Measurements from ENCODE around the gene RSL24D1. TPM values are rescaled to one million over a fixed set of nuclear protein-coding genes. Genes with fewer than 3 reads are reported as not detected.

Gene RSL24D1
- total and polyA plus RNA-seq, 9 of the 15 experiments (the other 6 are each of a cell fraction or from before 2014, with no cell fraction given): 133 to 324 (median 223) TPM

GRCh38 chr15:55237219-55238130, 40.7 kb upstream of the RSL24D1 start (continued):
- TF ChIP-seq DPF2 (IDR thresholded peaks at IDR 0.05) (peak; percentile 97), HDAC2 (IDR thresholded peaks at IDR 0.05) (peak; percentile 82), JUN (IDR thresholded peaks at IDR 0.05; ENCODE audit: borderline replicate concordance, low read depth, low read length) (peak; percentile 78), JUN (CRISPR knock-in tag; IDR thresholded peaks at IDR 0.05; ENCODE audit: borderline replicate concordance) (no peak), ZNF766 (CRISPR knock-in tag; conservative IDR thresholded peaks at IDR 0.05) (peak; percentile 72; the same call in 1 of the 2 replicates), SUPT5H (IDR thresholded peaks at IDR 0.05) (0 out of 2 replicates have a peak, but pooled peaks have one; percentile 27), CC2D1A (IDR thresholded peaks at IDR 0.05) (peak; percentile 77; the same call in 1 of the 2 replicates), NEUROD1 (IDR thresholded peaks at IDR 0.05; ENCODE audit: borderline replicate concordance, low read depth, low read length, partially characterized antibody) (peak; percentile 73), ZBTB2 (IDR thresholded peaks at IDR 0.05) (0 out of 2 replicates have a peak, but pooled peaks have one; percentile 34), POLR2AphosphoS5 (IDR thresholded peaks at IDR 0.05; ENCODE audit: control insufficient read depth, insufficient read depth, low read depth, low read length) (peak; percentile 77; the same call in 1 of the 2 replicates), ZBTB26 (CRISPR knock-in tag; IDR thresholded peaks at IDR 0.05) (no peak), CBX3 (IDR thresholded peaks at IDR 0.05; ENCODE audit: borderline replicate concordance in 1 of 2, low read length in 2 of 2) (0 out of 3 replicates have a peak, but pooled peaks of 1 of the 2 experiments have one; percentile 37), PML (IDR thresholded peaks at IDR 0.05; ENCODE audit: low read length) (peak; percentile 88), NFIC (IDR thresholded peaks at IDR 0.05) (peak; percentile 66), ZNF316 (IDR thresholded peaks at IDR 0.05) (peak; percentile 78), ARID3A (IDR thresholded peaks at IDR 0.05; ENCODE audit: borderline replicate concordance, low read depth, low read length) (peak; percentile 91; the same call in 1 of the 2 replicates), PCBP1 (IDR thresholded peaks at IDR 0.05; ENCODE audit: low read depth, low read length, poor library complexity, severe bottlenecking) (no peak), MYNN (IDR thresholded peaks at IDR 0.05) (peak; percentile 80; the same call in 1 of the 2 replicates), MYNN (CRISPR knock-in tag; IDR thresholded peaks at IDR 0.05) (no peak), BACH1 (tag; IDR thresholded peaks at IDR 0.05) (no peak; the same call in none of the 2 replicates), MECOM (CRISPR knock-in tag; IDR thresholded peaks at IDR 0.05) (0 out of 2 replicates have a peak, but pooled peaks have one; percentile 7), NBN (IDR thresholded peaks at IDR 0.05; ENCODE audit: low read depth) (peak; percentile 69; the same call in 1 of the 2 replicates), FOXJ2 (tag; IDR thresholded peaks at IDR 0.05) (0 out of 2 replicates have a peak, but pooled peaks have one; percentile 24), POLR2B (IDR thresholded peaks at IDR 0.05; ENCODE audit: low read depth, partially characterized antibody) (peak; percentile 33), LCOR (CRISPR knock-in tag; IDR thresholded peaks at IDR 0.05) (0 out of 2 replicates have a peak, but pooled peaks have one; percentile 30)

All from K562 (cell line).